GM12801 (cell line): ENCODE data around the gene RTBDN.

ENCODE experiments used
- TF ChIP-seq, protein P1 (sequence below): IDR thresholded peaks from one replicate; pipeline ENCODE4 v1.5.1; 2011; ENCODE audit warnings: control low read depth; ENCODE audit not compliant: insufficient read length; ENCODE audit errors: extremely low read depth

The RTBDN gene

DNA sequence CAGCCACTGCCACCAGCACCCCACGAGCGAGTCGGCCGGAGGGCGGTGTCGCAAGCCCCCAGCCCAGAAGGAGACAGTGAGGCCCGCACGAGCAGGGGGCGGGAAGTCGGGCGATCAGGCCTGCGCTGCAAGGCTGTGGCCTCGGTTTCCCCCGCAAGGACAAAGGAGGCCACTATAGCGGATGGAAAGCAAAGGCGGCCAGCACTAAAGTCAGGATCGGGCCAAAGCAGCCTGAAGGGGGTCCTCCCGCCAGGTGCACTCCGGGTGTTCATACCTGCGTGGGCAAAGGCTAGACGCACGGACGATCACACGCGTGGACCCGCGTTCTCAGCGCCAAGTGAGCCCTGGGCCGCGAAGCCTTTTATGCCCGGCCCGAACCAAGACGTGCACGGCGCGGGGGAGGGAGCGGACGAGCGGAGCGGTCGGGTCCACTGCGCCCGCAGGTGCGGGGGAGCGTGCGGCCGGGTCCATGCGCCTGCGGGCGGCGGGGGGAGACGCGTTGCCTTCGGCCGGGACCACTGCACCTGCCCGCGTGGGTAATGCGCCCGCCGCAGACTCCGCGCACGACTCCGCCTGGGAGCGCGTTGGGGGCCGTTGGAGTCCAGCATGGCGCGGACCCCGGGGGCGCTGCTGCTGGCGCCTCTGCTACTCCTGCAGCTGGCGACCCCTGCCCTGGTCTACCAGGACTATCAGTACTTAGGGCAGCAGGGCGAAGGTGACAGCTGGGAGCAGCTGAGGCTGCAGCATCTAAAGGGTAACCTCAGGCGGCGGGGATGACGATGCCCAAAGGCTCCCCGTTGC lies 32.7 kb downstream of the RTBDN start, which contains the start of the genes PRDX2 and THSD8:
PRDX2 (minus strand) TSS at position 335 of the 801 bp plus-strand sequence. CDS start 539 bp downstream, outside the sequence.
THSD8 (plus strand) TSS at position 604 of the 801 bp plus-strand sequence; CDS start at position 607, 3 bp downstream.
- TF ChIP-seq, protein P1, sequence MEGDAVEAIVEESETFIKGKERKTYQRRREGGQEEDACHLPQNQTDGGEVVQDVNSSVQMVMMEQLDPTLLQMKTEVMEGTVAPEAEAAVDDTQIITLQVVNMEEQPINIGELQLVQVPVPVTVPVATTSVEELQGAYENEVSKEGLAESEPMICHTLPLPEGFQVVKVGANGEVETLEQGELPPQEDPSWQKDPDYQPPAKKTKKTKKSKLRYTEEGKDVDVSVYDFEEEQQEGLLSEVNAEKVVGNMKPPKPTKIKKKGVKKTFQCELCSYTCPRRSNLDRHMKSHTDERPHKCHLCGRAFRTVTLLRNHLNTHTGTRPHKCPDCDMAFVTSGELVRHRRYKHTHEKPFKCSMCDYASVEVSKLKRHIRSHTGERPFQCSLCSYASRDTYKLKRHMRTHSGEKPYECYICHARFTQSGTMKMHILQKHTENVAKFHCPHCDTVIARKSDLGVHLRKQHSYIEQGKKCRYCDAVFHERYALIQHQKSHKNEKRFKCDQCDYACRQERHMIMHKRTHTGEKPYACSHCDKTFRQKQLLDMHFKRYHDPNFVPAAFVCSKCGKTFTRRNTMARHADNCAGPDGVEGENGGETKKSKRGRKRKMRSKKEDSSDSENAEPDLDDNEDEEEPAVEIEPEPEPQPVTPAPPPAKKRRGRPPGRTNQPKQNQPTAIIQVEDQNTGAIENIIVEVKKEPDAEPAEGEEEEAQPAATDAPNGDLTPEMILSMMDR = no peak

DNA sequence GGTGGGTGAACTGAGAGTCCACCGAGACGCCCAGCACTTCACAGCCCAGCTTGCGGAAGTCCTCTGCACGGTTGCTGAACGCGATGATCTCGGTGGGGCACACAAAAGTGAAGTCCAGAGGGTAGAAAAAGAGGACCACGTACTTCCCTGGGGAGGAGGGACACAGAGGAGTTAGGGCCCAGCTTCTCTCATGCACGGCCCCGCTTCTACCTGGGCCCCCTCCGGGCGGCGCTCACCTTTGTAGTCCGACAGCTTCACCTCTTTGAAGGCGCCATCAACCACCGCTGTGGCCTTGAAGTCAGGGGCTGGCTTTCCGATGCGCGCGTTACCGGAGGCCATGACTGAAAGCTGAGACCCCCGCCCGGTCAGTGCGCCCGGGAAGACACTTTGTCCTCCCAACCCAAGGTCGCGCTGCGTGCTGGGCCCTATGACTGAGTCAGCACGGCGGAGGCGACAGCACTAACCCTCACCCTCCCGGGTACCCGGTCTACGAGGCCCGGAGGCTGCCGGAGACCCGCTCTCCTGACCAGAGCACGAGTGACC lies 33.4 kb downstream of the RTBDN start:
- TF ChIP-seq, protein P1 = no peak

DNA sequence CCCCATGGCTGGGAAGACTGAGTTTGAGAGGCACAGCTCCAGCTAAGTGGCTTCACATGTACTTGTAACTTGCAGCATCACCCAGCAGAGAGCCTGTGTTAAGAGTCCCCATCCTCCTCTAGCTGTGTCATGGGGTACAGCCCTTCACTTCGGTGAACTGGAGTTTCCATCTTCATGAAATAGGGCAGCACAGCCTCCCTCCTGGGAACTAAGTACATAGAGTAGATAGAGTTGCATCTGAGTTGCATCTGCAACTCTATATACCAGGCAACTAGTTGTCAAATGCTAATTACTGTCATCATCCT lies 34.0 kb downstream of the RTBDN start:
- TF ChIP-seq, protein P1 = no peak

- TF ChIP-seq, protein P1 = no peak
Observed at GRCh38 chr19:12799742-12800465, 34.5 kb downstream of the RTBDN start.

DNA sequence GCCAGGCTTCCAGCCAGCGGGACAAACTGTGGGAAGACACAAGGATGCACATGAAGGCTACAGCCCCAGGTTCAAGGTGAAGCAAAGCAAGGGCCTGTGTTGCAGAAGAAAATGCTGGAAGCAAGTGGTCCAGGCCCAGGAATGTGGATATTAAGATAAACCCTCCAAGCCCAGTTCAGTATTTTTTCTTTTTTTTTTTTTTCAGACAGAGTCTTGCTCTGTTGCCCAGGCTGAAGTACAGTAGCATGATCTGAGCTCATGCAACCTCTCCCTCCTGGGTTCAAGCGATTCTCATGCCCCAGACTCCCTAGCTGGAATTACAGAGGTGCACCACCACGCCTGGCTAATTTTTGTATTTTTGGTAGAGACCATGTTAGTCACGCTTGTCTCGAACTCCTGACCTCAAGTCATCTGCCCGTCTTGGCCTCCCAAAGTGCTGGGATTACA lies 37.2 kb downstream of the RTBDN start:
- TF ChIP-seq, protein P1 = no peak

DNA sequence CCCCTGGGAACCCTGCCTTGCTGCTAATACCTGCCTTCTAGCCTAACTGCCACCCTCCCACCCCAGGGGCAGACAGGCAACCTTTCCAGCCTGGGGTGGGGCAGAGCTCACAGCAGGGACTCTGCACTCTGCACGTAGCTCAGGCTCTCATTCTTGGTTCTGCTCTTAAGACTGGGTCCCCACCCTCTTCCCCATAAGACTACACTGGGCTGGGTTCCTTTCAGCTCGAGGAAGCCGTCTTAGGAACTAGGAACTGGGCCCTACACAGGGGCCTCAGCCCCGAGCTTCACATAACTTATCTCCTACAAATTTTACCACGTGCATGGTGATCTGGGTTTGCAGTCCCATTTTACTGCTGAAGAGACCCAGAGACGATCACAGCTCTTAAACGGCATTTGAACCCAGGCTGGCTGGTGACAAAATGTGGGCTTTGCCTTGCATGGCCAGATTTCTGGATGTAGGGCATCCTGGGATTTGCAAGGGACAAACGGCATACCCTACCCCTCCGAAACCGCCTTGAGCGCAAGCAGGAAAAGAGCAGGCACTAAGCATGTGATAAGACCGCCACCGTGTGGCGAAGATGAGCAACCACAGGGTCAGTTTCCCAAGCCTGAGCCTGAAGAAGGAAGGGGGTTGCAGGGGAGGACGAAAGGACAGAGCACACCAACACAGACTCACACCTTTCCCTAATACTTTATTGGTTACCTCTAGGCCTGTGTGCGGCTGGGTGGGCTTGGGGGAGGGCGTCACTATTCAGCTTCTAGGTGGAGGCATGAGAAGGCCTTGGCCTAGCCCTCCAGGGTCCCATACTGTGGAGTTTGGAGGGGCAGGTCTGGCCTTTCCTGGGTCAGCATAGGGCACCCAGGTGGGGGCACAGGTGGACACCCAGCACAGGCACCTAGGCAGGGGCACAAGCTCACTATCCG lies 38.0 kb downstream of the RTBDN start:
- TF ChIP-seq, protein P1 = peak; percentile 76
